GM21390 (cell line): Measurements from ENCODE around the gene RICTOR.

ENCODE experiments used
- ATAC-seq: cut with Tn5 transposase; IDR thresholded peaks from one replicate; pipeline ENCODE4 v1.9.1; 2021; ENCODE audit not compliant: unreplicated experiment

RICTOR gene

DNA sequence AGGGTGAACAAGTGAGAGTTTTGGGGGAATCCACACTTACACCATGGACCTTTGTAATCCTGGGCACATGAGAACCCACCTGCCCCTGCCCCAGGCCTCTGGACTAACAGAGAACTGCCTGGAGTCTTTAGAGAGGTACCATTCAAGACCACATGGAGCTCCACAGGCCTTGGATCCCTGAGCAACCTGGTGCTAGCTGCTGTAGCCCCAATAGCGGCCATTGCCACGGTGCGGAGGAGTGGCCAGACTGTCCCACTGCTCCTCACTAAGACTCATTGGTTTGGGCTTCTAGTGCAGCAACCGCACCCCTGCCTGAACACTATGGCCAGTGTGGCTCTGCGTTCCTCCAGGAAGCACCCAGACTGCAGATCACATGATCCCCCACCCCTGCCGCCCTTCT lies 182.6 kb downstream of the RICTOR start:
- no peak for ATAC-seq

DNA sequence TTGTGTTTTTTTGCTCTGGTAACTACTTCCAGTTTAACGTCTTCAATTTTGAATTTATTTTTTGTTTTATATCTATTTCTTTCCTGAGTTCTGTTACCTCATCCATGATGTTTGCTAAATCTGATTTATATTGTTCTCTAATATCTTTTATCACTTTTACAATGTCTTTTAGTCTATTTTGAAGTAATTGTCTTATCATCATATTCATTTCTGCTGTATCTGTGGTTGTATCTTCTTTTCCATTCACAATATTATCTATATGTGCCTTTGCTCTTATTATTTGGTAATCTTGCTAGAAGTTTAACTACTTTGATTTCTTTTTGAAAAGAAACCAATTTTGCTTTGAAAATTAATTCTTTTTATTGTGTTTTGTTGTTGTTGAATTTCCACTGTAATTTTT lies 184.8 kb downstream of the RICTOR start:
- no peak for ATAC-seq

GRCh38 chr5:38888041-38888440 lies 186.2 kb downstream of the RICTOR start:
- ATAC-seq: no peak
